Retinal pigment epithelial cell (primary cell): Measurements from ENCODE around the gene PACSIN2.
"Not testable (repeated sequence)": the region's sequence is repeated elsewhere in the genome, so short reads cannot be mapped to it uniquely, and the experiment has no call there.

Experiments
- DNase-seq: peaks from one replicate; pipeline ENCODE4 v3.0.0-alpha.2; 2010; ENCODE audit warnings: low read depth
- H3K4me3 ChIP-seq: 2 replicates; pipeline ENCODE4 v1.5.1; 2011; ENCODE audit warnings: mild to moderate bottlenecking, low read length, control low read depth, moderate library complexity
- CTCF ChIP-seq: conservative IDR thresholded peaks from 2 replicates; pipeline ENCODE4 v1.5.1; 2011; ENCODE audit warnings: low read depth, low read length, control low read depth, inconsistent platforms

Gene PACSIN2

GRCh38 chr22:42919199-42919598 is 95.8 kb downstream of the PACSIN2 start:
- TF ChIP-seq CTCF = no peak
- DNase-seq = no peak
- H3K4me3 ChIP-seq = no peak overlapping the region

DNA sequence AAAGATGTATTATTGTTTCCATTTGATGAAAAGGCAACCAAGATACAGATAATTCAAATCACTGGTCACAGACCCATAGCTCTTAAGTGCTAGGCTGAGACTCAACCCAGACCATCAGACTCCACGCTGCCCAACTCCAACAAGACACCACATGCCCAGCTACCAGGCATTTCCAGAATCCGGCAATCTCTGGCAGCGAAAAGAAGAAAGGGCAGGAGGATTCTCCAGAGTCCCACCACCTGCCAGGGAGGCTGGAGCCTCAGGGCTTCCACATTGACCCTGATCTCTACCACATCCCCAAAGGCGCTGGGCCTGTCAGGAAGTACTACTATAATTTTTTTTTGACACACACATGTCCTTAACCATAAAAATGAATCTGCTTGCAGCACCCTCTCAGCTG is 96.4 kb downstream of the PACSIN2 start:
- H3K4me3 ChIP-seq = no peak overlapping the region
- no peak for DNase-seq
- no peak for TF ChIP-seq CTCF

DNA sequence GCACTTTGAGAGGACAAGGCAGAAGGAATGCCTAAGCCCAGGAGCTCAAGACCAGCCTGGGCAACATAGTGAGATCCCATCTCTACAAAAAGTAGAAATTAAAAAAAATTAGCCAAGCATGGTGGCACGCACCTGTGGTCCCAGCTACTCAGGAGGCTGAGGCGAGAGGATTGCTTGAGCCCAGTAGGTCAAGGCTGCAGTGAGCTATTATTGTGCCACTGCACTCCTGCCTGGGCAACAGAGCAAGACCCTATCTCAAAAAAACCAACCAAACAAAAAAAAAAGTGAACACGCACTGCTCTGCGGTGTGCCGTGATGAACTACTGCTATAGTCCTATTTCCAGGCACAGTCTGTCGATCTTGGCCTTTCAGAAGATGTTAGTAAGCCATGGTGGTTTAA is 97.6 kb downstream of the PACSIN2 start:
- DNase-seq, H3K4me3 ChIP-seq: not testable (repeated sequence)

DNA sequence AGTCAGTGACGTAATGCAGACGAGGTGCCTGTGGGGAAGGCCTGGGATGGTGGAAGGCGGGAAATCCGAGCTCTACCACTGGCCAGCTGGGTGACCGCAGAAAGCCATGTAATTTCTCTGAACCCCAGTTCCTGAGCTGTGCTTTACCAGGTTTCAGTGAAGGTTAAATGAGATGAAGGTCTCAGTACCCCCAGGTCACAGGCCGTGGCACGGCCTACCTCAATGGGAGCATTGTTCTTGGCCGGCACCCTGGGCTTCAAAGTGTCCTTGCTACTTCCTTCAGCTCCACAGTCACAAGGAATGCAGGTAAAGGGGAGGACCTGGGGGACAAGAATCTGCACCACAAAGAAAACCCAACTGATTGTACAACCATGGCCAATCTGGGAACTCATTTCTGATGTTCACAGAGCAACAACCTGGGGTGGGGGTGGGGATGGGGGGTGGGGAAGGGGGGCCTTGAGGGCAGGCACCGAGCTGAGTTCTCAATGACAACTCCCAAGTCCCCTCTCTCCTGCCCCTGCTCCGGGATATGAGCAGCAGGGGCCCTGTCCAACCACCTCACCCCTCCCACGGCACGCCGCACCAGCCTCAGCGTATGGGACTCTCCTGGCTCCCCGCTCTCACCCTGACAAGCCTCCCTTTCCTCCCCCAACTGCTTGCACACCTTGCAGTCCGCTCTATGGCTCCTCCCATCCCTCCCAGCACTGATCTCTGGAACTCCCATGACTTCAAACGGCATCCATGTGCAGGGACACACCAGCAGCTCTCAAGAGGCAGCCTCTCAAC is 98.8 kb downstream of the PACSIN2 start:
- no peak for TF ChIP-seq CTCF

GRCh38 chr22:42914511-42915076 is 100.4 kb downstream of the PACSIN2 start:
- H3K4me3 ChIP-seq = no peak overlapping the region
- TF ChIP-seq CTCF = no peak
- no peak for DNase-seq

More for the DNA sequence above, 98.8 kb downstream of the PACSIN2 start:
- no peak for DNase-seq
- H3K4me3 ChIP-seq = no peak overlapping the region

GRCh38 chr22:42913874-42914510 is 101.0 kb downstream of the PACSIN2 start:
- no peak overlapping the region for H3K4me3 ChIP-seq
- no peak for TF ChIP-seq CTCF
- no peak for DNase-seq

DNA sequence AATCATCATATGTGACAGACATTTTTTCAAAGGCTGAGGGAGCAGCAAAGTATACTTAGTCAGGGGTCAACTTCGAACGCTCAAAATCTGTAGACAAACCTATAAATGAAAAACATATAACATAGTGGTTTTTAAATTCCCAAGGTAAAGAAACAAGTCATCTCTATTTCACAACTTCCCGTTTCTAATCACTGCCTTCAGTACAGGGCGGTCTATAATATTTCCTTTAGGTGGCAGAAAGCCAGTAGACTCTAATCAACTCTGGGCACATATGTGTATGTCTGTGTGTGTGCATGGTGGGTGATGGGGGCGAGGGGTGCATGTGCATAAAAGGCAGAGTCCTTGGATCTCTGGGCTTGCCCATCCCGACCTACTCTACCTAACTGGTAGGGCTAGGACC is 102.9 kb downstream of the PACSIN2 start:
- DNase-seq = no peak
- no peak overlapping the region for H3K4me3 ChIP-seq
- no peak for TF ChIP-seq CTCF
